GM19372 (cell line): ENCODE results near the gene TBCK.
"Not testable (repeated sequence)": the region's sequence is repeated elsewhere in the genome, so short reads cannot be mapped to it uniquely, and the experiment has no call there.

Source experiments
- ATAC-seq: cut with Tn5 transposase; IDR thresholded peaks from one replicate; pipeline ENCODE4 v1.9.1; 2021; ENCODE audit warnings: mild to moderate bottlenecking, low read depth, moderate library complexity; ENCODE audit not compliant: unreplicated experiment

TBCK gene

DNA sequence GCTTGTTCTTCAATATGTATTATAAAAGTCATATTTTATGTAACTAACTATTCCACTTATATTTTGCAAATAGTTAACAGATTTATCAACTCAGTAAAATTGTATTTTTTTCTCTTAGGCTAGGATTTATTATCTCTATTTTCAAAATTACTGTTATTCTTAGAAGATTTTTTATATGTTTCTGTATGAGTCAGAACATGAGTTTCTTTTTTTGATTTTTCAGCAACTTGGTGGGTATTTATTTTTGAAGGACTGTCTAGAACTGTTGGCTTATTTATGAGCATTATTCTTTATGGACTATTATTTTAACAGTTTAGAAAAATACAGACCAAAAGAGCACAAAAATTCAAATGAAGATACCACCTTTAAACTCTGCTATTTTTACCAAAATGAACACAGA, 7.1 kb upstream of the TBCK start:
- no peak for ATAC-seq

GRCh38 chr4:106321814-106322213, 5.8 kb upstream of the TBCK start:
- not testable (repeated sequence) for ATAC-seq

GRCh38 chr4:106321168-106321567, 5.2 kb upstream of the TBCK start:
- not testable (repeated sequence) for ATAC-seq

DNA sequence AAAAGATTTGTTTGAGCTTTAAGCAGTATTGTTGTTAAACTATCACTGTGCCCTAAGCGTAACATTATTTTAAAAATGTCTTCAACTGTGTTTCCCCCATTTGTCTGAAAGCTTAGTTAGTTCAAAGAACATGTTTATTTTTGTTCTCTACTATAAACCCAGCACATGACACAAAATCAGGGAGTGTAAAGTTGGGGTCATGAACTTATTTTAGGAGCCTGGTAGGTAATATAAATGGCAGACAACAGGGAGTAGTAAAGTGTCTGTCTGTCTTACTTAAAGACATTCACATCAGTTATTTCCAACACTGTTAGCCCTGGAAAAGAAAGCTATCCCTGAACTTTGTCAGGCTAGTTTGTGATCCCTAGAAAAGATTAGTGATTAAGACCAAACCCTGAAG, 4.2 kb upstream of the TBCK start:
- no peak for ATAC-seq

DNA sequence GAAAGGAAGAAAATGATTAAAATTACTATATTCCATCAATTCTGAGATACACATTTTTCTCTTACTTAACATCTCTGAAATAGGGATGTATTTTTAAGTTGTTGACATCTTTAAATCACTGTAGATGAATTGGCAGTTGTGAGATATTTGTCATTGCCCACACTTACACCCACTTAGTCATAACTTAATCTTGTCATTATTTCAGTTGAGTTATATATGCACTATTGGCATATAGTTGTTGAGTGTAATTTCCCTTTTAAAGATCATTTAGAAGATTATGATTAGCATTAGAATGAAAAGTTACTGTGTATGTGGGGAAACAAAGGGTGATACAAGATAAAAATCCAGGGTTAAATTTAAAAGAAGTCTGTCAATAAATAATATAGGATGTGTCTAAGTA, 2.5 kb upstream of the TBCK start:
- ATAC-seq, result no peak

GRCh38 chr4:106317815-106318214, 1.8 kb upstream of the TBCK start:
- no peak for ATAC-seq

GRCh38 chr4:106316773-106317409, 882 bp upstream of the TBCK start:
- peak; percentile 1 for ATAC-seq

- ATAC-seq, result peak; percentile 19
Observed at GRCh38 chr4:106315476-106315967, 487 bp downstream of the TBCK start.

DNA sequence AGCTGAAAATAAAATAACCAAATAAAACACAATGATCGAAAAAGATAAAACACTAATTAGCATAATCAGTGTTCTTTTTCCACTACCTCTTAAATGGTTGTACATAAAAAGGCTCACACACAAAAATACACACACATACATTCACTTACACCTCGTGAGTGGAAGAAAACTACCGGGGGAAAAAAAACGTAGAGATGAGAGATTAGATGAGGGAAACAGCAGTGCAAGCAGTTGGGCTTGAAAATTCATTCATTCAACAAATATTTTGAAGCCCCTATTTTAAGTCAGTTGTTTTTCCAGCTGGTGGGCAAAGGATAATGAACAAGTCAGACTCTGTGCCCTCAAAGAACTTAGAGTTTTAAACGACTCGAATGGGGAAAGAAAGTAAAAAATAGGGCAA, 1.0 kb downstream of the TBCK start:
- ATAC-seq, result no peak

DNA sequence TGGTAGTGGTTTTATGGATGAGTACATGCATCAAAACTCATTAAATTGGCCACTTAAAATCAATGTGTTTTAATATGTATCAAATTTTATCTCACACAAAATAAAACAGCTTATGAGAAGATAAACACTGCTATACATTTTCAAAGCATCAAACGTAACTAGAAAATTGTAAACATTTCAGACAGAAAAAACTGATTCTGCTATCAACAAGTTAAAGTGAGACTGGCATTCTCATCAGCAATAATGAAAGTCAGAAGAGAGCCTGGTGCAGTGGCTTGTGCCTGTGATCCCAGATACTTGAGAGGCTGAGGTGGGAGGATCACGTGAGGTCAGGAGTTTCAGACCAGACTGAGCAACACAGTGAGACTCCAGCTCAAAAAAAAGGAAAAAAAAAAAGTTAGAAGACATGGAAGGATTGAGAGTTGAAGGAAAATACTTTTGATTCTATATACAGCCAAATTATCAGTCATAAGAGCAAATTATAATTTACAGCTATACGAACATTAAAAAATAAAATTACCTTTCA, 2.9 kb downstream of the TBCK start:
- ATAC-seq, result no peak

DNA sequence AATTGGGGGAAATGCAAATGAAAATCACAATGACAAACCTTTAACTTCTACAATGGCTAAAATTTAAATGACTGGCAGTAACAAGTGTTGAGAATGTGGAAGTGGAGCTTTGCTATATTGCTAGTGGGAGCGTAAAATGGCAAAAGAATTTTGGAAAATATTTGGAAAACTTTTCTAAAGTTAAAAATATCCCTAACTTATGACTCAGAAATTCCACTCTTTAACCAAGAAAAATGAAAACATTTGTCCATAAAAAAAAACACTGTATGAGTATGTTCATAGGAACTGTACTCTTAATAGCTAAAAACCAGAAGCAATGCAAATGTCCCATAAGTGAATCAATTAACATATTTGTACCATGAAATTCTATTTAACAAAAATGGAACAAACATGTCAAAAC, 3.6 kb downstream of the TBCK start:
- no peak for ATAC-seq

DNA sequence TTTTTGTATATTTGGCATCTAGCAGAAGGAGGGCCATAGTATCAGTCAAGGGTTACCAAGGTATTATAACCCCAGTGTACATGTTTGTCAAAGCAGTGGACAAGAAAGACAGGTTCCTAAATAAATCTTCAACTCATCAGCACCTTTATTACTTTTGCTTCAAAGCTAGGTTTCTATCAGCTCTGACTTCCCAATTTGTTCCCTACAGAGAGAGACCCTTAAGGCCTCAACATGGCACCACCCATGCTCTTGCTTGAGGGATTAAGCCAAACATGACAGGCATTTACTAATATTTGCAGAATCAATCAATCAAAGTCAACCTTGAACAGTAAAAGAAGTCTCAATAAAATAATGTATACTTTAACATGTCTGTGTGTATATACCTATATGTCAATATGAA, 9.4 kb downstream of the TBCK start:
- no peak for ATAC-seq

- ATAC-seq, result no peak
Observed at GRCh38 chr4:106305435-106306055, 10.5 kb downstream of the TBCK start.

DNA sequence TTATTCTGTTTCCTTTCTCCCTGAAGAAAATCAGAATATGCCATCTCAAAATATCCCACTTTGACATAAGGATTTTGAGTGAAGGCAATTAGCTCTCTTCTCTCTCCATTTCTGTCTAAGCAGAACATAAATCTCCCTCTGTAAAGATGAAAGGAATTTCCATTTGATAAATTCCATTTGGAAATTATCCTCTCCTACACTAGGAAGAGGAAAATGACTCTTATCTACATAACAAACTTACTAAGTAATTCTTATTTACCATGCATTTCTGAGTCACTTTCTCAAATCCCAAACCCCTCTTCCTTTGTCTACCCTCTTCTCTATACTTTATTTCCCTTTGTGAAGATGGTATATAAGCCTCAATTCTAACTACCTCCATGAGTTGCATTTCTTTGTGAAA, 11.4 kb downstream of the TBCK start:
- ATAC-seq, result no peak

DNA sequence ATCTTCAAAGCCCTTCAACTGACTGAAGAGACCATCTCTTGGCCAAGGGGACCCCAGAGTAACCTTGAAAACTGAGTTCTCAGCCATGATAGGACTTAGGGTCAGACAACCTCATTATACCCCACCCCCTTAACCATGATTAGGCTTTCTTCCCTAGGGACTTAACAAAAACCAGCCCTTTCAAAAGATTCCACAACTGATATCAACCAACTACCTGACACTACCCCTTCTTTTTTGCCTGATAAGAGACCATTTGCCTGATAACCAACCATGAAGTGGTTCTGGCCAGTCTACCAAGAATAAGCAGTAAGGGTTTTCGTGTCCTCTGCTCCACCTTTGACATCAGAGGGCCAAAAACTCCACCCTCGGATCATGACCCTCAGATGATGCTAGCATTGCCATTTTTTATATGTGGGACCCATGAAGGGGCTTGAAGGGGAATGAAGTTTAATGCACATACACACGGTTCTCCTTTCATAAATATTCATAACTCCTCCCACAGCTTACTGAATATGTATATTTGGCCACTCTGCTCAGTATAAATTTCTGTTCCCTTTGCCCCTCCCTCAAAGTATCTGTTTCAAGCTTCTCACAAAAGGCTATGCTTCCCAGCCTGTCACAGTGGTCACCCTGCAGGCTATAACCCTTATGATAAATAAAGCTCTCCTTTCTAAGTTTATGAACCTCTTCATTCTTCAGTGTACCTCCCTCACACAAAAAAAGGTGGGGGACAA, 12.3 kb downstream of the TBCK start:
- no peak for ATAC-seq

GRCh38 chr4:106302062-106302438, 14.0 kb downstream of the TBCK start:
- no peak for ATAC-seq

GRCh38 chr4:106301393-106302061, 14.5 kb downstream of the TBCK start:
- ATAC-seq, result no peak

DNA sequence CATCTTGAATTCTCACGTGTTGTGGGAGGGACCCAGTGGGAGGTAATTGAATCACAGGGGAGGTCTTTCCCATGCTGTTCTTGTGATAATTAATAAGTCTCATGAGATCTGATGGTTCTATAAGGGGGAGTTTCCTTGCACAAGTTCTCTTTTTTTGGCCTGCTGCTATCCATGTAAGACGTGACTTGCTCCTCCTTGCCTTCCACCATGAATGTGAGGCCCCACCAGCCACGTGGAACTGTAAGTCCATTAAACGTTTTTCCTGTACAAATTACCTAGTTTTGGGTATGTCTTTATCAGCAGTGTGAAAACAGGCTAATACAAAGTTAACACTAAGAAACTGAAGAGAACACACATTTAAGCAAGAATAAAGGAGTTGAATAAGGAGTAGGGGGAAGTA, 16.0 kb downstream of the TBCK start:
- ATAC-seq, result no peak

GRCh38 chr4:106297245-106298035, 18.6 kb downstream of the TBCK start:
- ATAC-seq, result no peak

GRCh38 chr4:106294062-106294461, 21.9 kb downstream of the TBCK start:
- no peak for ATAC-seq
